H1 (cell line): ENCODE results near the gene DPP10. TPM values are rescaled to one million over a fixed set of nuclear protein-coding genes. Genes with fewer than 3 reads are reported as not detected.
A peak's percentile ranks its signal among the peaks of the same experiment; 100 is the strongest.

Source experiments
- CTCF ChIA-PET: fragments of 300-600 bp; sonication (Branson Sonifier 250); formaldehyde crosslinking; loops from one replicate; lab custom pipeline; 2021; ENCODE audit not compliant: partially characterized antibody; lab: Charles Lee
- POLR2A ChIA-PET: fragments of 300-600 bp; sonication (Branson Sonifier 250); formaldehyde crosslinking; loops from one replicate; lab custom pipeline; 2021; ENCODE audit warnings: inconsistent platforms; ENCODE audit not compliant: partially characterized antibody; lab: Charles Lee
- DNase-seq, 2 experiments: peaks; one replicate each; pipeline versions ENCODE4 v3.0.0 to v3.0.0-alpha.2; 2010 to 2022; ENCODE audit warnings: low spot score in 2 of 2, low read depth in 1 of 2, mixed read lengths in 1 of 2
- FAIRE-seq: peaks from 2 replicates; lab custom pipeline; 2011; peaks lifted over from hg19 to GRCh38; lab: Jason Lieb, UNC
- H2AFZ ChIP-seq: 2 replicates; pipeline ENCODE4 v1.8.1; 2012; ENCODE audit warnings: low read length, inconsistent platforms
- H2AK5ac ChIP-seq: 2 replicates; pipeline ENCODE4 v1.6.1; 2013; ENCODE audit warnings: low read depth, low read length
- H2BK120ac ChIP-seq: replicated peaks from 2 replicates; pipeline ENCODE3; 2013; ENCODE audit warnings: low read depth, low read length, inconsistent platforms
- H2BK12ac ChIP-seq: 2 replicates; pipeline ENCODE4 v1.6.1; 2013; ENCODE audit warnings: low read depth, low read length
- H2BK15ac ChIP-seq: 2 replicates; pipeline ENCODE4 v1.6.1; 2013; ENCODE audit warnings: low read length
- H2BK20ac ChIP-seq: 2 replicates; pipeline ENCODE4 v1.6.1; 2013; ENCODE audit warnings: low read length
- H2BK5ac ChIP-seq: 2 replicates; pipeline ENCODE4 v1.6.1; 2013; ENCODE audit warnings: low read depth, low read length
- H3K14ac ChIP-seq: 2 replicates; pipeline ENCODE4 v1.6.1; 2013; ENCODE audit warnings: inconsistent platforms; ENCODE audit not compliant: insufficient read length
- H3K18ac ChIP-seq: 2 replicates; pipeline ENCODE4 v1.6.1; 2013; ENCODE audit warnings: low read length; ENCODE audit errors: extremely low read depth
- H3K23ac ChIP-seq: 2 replicates; pipeline ENCODE4 v1.6.1; 2013; ENCODE audit warnings: inconsistent platforms; ENCODE audit not compliant: insufficient read length
- H3K23me2 ChIP-seq: 2 replicates; pipeline ENCODE4 v1.6.1; 2013; ENCODE audit warnings: low read depth, low read length
- H3K27ac ChIP-seq: 2 replicates; pipeline ENCODE4 v1.6.1; 2011; ENCODE audit warnings: low read depth, low read length, inconsistent platforms
- H3K27me3 ChIP-seq, 4 experiments: replicated peaks in 1 of 4; 1 replicate in 1 of 4; 2 replicates in 3 of 4; pipeline versions ENCODE4 v1.6.1 to v1.8.1; 2011 to 2013; ENCODE audit warnings: low read length in 3 of 4, mild to moderate bottlenecking in 3 of 4, inconsistent platforms in 2 of 4, mixed read lengths in 2 of 4, moderate library complexity in 1 of 4; ENCODE audit not compliant: control insufficient read depth in 3 of 4, insufficient read depth in 3 of 4; ENCODE audit errors: extremely low read depth in 1 of 4
- H3K36me3 ChIP-seq, 4 experiments: 2 replicates each; pipeline versions ENCODE4 v1.6.1 to v1.8.1; 2011 to 2013; ENCODE audit warnings: mild to moderate bottlenecking in 4 of 4, low read length in 3 of 4, moderate library complexity in 2 of 4, control low read depth in 1 of 4, inconsistent platforms in 1 of 4; ENCODE audit not compliant: insufficient read depth in 4 of 4, control insufficient read depth in 2 of 4
- H3K4ac ChIP-seq: replicated peaks from 2 replicates; pipeline ENCODE3; 2013; ENCODE audit warnings: low read length, low read depth, mixed read lengths, inconsistent platforms; ENCODE audit not compliant: insufficient read length
- H3K4me1 ChIP-seq, 4 experiments: replicated peaks in 1 of 4; 1 replicate in 1 of 4; 2 replicates in 3 of 4; pipeline versions ENCODE4 v1.6.1 to v1.8.1; 2011 to 2013; ENCODE audit warnings: low read length in 3 of 4, inconsistent platforms in 2 of 4, mixed read lengths in 1 of 4; ENCODE audit not compliant: insufficient read depth in 4 of 4, control insufficient read depth in 3 of 4
- H3K4me2 ChIP-seq, 2 experiments: 2 replicates each; pipeline versions ENCODE4 v1.6.1 to v1.8.1; 2011 to 2013; ENCODE audit warnings: low read depth in 2 of 2, low read length in 2 of 2, control low read depth in 1 of 2, inconsistent platforms in 1 of 2, mild to moderate bottlenecking in 1 of 2; ENCODE audit not compliant: insufficient read depth in 1 of 2
- H3K4me3 ChIP-seq, 4 experiments: fragments of 200-600, 300-600 bp in 1 of 4; sonication (generic), shearing (Covaris generic), sonication (Bioruptor Twin) in 1 of 4; 2 replicates each; pipeline versions ENCODE4 v1.5.1 to v1.8.1; 2011 to 2016; ENCODE audit warnings: low read length in 4 of 4, low read depth in 3 of 4, control low read depth in 2 of 4, inconsistent platforms in 2 of 4, mild to moderate bottlenecking in 2 of 4, mixed read lengths in 1 of 4, moderate library complexity in 1 of 4; ENCODE audit not compliant: insufficient read depth in 2 of 4; ENCODE audit errors: extremely low read depth in 1 of 4
- H3K56ac ChIP-seq: replicated peaks from 2 replicates; pipeline ENCODE3; 2013; ENCODE audit warnings: low read depth, mild to moderate bottlenecking, mixed read lengths, low read length, inconsistent platforms; ENCODE audit not compliant: insufficient read length
- H3K79me1 ChIP-seq: 2 replicates; pipeline ENCODE4 v1.6.1; 2013; ENCODE audit warnings: low read depth, low read length, control low read depth
- H3K79me2 ChIP-seq, 2 experiments: 2 replicates each; pipeline versions ENCODE4 v1.6.1 to v1.8.1; 2012 to 2013; ENCODE audit warnings: low read length in 2 of 2, mild to moderate bottlenecking in 2 of 2, inconsistent platforms in 1 of 2; ENCODE audit not compliant: insufficient read depth in 2 of 2, control insufficient read depth in 1 of 2
- H3K9ac ChIP-seq, 4 experiments: replicated peaks in 1 of 4; 1 replicate in 1 of 4; 2 replicates in 3 of 4; pipeline versions ENCODE4 v1.6.1 to v1.8.1; 2011 to 2013; ENCODE audit warnings: low read depth in 3 of 4, low read length in 3 of 4, control low read depth in 2 of 4, mild to moderate bottlenecking in 2 of 4, moderate library complexity in 2 of 4, inconsistent platforms in 1 of 4; ENCODE audit errors: extremely low read depth in 1 of 4
- H3K9me3 ChIP-seq, 2 experiments: 2 replicates each; pipeline versions ENCODE4 v1.6.1 to v1.8.1; 2012 to 2013; ENCODE audit warnings: mild to moderate bottlenecking in 2 of 2, moderate library complexity in 2 of 2, control low read depth in 1 of 2, inconsistent platforms in 1 of 2, low read depth in 1 of 2, low read length in 1 of 2, mixed read lengths in 1 of 2; ENCODE audit not compliant: insufficient read depth in 2 of 2
- H4K20me1 ChIP-seq, 2 experiments: replicated peaks in 1 of 2; 2 replicates each; pipeline versions ENCODE3 to v1.8.1; 2011 to 2013; ENCODE audit warnings: inconsistent platforms in 2 of 2, low read length in 2 of 2, mild to moderate bottlenecking in 1 of 2; ENCODE audit not compliant: insufficient read depth in 2 of 2, control insufficient read depth in 1 of 2
- H4K5ac ChIP-seq: 2 replicates; pipeline ENCODE4 v1.6.1; 2013; ENCODE audit warnings: low read length, low read depth, mixed read lengths, inconsistent platforms; ENCODE audit not compliant: insufficient read length
- H4K8ac ChIP-seq: 2 replicates; pipeline ENCODE4 v1.8.0; 2013; ENCODE audit warnings: mild to moderate bottlenecking, moderate library complexity, low read length, inconsistent platforms; ENCODE audit not compliant: insufficient read depth; ENCODE audit errors: extremely low read depth
- H4K91ac ChIP-seq: replicated peaks from 2 replicates; pipeline ENCODE3; 2013; ENCODE audit warnings: low read length, mixed read lengths, inconsistent platforms; ENCODE audit not compliant: insufficient read length
- ATF3 ChIP-seq: IDR thresholded peaks from 2 replicates; pipeline ENCODE4 v1.6.1; 2011; ENCODE audit warnings: low read depth, mild to moderate bottlenecking, low read length; ENCODE audit not compliant: insufficient read depth
- CEBPB ChIP-seq: IDR thresholded peaks from 2 replicates; pipeline ENCODE4 v1.6.1; 2012; ENCODE audit warnings: low read depth, low read length
- CTBP2 ChIP-seq: IDR thresholded peaks from 2 replicates; pipeline ENCODE4 v1.7.0; 2011; ENCODE audit warnings: borderline replicate concordance, mild to moderate bottlenecking, moderate library complexity, mixed read lengths, low read length; ENCODE audit not compliant: insufficient read depth, insufficient read length
- JUN ChIP-seq: IDR thresholded peaks from 2 replicates; pipeline ENCODE4 v1.6.1; 2011; ENCODE audit warnings: low read depth, mild to moderate bottlenecking, improper control_type of control experiment, low read length
- MAFK ChIP-seq: IDR thresholded peaks from 2 replicates; pipeline ENCODE4 v1.6.1; 2012; ENCODE audit warnings: low read depth, mild to moderate bottlenecking, improper control_type of control experiment, low read length
- MAX ChIP-seq: IDR thresholded peaks from 2 replicates; pipeline ENCODE4 v1.6.1; 2012; ENCODE audit warnings: inconsistent platforms
- POLR2AphosphoS5 ChIP-seq: IDR thresholded peaks from 2 replicates; pipeline ENCODE4 v1.6.1; 2011; ENCODE audit warnings: low read depth, low read length
- SIRT6 ChIP-seq: IDR thresholded peaks from one replicate; pipeline ENCODE4 v1.7.1; 2012; ENCODE audit warnings: low read length, inconsistent platforms
- SP1 ChIP-seq: IDR thresholded peaks from 2 replicates; pipeline ENCODE4 v1.6.1; 2011; ENCODE audit warnings: low read depth, low read length
- SRF ChIP-seq: IDR thresholded peaks from 2 replicates; pipeline ENCODE4 v1.6.1; 2011; ENCODE audit warnings: mild to moderate bottlenecking, low read depth, low read length, moderate library complexity
- SUZ12 ChIP-seq: fragments of 200-600 bp; sonication (generic); IDR thresholded peaks from 2 replicates; pipeline ENCODE4 v1.6.1; 2012; ENCODE audit warnings: mild to moderate bottlenecking, inconsistent platforms, low read length, moderate library complexity, mixed read lengths
- TAF7 ChIP-seq: optimal IDR thresholded peaks from 2 replicates; pipeline ENCODE3; 2011; ENCODE audit warnings: low read depth, mild to moderate bottlenecking, inconsistent platforms, low read length, moderate library complexity, borderline replicate concordance
- TBP ChIP-seq: IDR thresholded peaks from 2 replicates; pipeline ENCODE4 v1.6.1; 2011; ENCODE audit warnings: low read depth, low read length, improper control_type of control experiment
- TCF12 ChIP-seq: IDR thresholded peaks from 2 replicates; pipeline ENCODE4 v1.6.1; 2011; ENCODE audit warnings: low read depth, mild to moderate bottlenecking, low read length
- YY1 ChIP-seq: IDR thresholded peaks from 2 replicates; pipeline ENCODE4 v1.6.1; 2011; ENCODE audit warnings: low read depth, mild to moderate bottlenecking, low read length
- WGBS, 2 experiments: shearing (Covaris generic) in 1 of 2; methylation state at CpG; one replicate each; pipeline versions ENCODE4 v1.1.6 to v1.1.7; 2013 to 2015; ENCODE audit warnings: low lambda C conversion rate in 2 of 2, mixed read lengths in 2 of 2, inconsistent platforms in 1 of 2, low coverage in 1 of 2, missing lambda C conversion rate in 1 of 2; ENCODE audit not compliant: insufficient replicate concordance in 2 of 2, insufficient coverage in 1 of 2, insufficient read length in 1 of 2; ENCODE audit errors: extremely low coverage in 1 of 2, missing lambda C conversion rate in 1 of 2; 5-methylcytosine and 5-hydroxymethylcytosine counted together
- polyA plus RNA-seq, 7 experiments: library from polyadenylated mRNA; depleted of rRNA in 3 of 7; stranded (reverse) in 5 of 7; unstranded in 2 of 7; fragments of >200 nt in 5 of 7; fragments of 200-250 nt in 2 of 7; gene quantifications; 1 replicate in 5 of 7; 2 replicates in 1 of 7; 4 replicates in 1 of 7; pipeline versions ENCODE4 v1.2.1 to v1.2.3, GENCODE V29; 2011 to 2013; ENCODE audit warnings: missing spikeins in 2 of 7, mixed read lengths in 2 of 7
- total RNA-seq: library from RNA; stranded (reverse); fragmentation: NEBNext Ultra II Directional; extraction: Animal tissue kit (Norgen Biotek cat#: 25700); gene quantifications from 2 replicates; pipeline ENCODE4 v1.2.1, GENCODE V29; 2021

Gene DPP10
- total and polyA plus RNA-seq, 2 of the 8 experiments (the other 6 are each of a cell fraction or from before 2014, with no cell fraction given) = 3.3 to 7.2 TPM

- Histone ChIP-seq H3K14ac (no peak overlapping the region), H2BK120ac (no peak overlapping the region), H3K27me3 (no peaks in the 10 kb centered on the region), H2BK12ac (no peak overlapping the region), H3K79me1 (no peaks in the 10 kb centered on the region), H3K4me1 (no peaks in the 10 kb centered on the region), H3K36me3 (no peaks in the 10 kb centered on the region), H2BK5ac (no peak overlapping the region), H4K8ac (no peak overlapping the region), H4K20me1 (no peaks in the 10 kb centered on the region), H2AK5ac (no peak overlapping the region), H3K18ac (no peak overlapping the region), H3K4me2 (no peak overlapping the region), H3K23me2 (no peaks in the 10 kb centered on the region), H2BK15ac (no peak overlapping the region), H3K27ac (no peak overlapping the region), H2BK20ac (no peak overlapping the region), H4K91ac (no peak overlapping the region), H3K4ac (no peak overlapping the region), H3K4me3 (no peak overlapping the region), H3K9me3 (no peaks in the 10 kb centered on the region), H3K9ac (no peak overlapping the region), H2AFZ (peak overlapping the region; percentile 99), H3K79me2 (no peaks in the 10 kb centered on the region), H4K5ac (no peak overlapping the region), H3K23ac (no peak overlapping the region), H3K56ac (no peak overlapping the region)
- WGBS, 2 experiments = 70% methylated on average over 6 of the region's 6 CpGs; no CpG with 5 or more reads in 1 of the 2 experiments
- CTCF ChIA-PET = interaction anchor here (0.5 to 1.5 kb wide), 2 partner anchors 9 to 154 kb away, joined by 3 read pairs; no protein-coding TSS in a partner anchor
- DNase-seq (no peak), FAIRE-seq (peak; percentile 13)
- POLR2A ChIA-PET = no interaction called here
- TF ChIP-seq ATF3 = no peak
- TF ChIP-seq YY1 = no peak
- no peak for TF ChIP-seq JUN
- TF ChIP-seq SIRT6 = no peak
- no peak for TF ChIP-seq CEBPB
- TF ChIP-seq SUZ12 = no peak
- no peak for TF ChIP-seq SRF
- TF ChIP-seq MAX = no peak
- TF ChIP-seq TBP = no peak
- TF ChIP-seq SP1 = no peak
- TF ChIP-seq CTBP2 = no peak
- no peak for TF ChIP-seq TAF7
- no peak for TF ChIP-seq MAFK
- no peak for TF ChIP-seq TCF12
- TF ChIP-seq POLR2AphosphoS5 = no peak
These were observed 188.7 kb downstream of the DPP10 start for GRCh38 chr2:114631146-114631545.
